OCI-LY7 (cell line): ENCODE results near the gene SPTBN4.

Experiments used
- EZH2phosphoT487 ChIP-seq: fragments of 200-600 bp; sonication (generic); IDR thresholded peaks from 2 replicates; pipeline ENCODE4 v1.6.1; 2018; ENCODE audit warnings: low read depth, borderline replicate concordance, mild to moderate bottlenecking, mixed run types, antibody characterized with exemption, low read length, moderate library complexity, mixed read lengths
- TF ChIP-seq, protein P1 (sequence below): fragments of 200-600 bp; sonication (generic); conservative IDR thresholded peaks from 2 replicates; pipeline ENCODE4 v1.5.1; 2014; ENCODE audit warnings: mild to moderate bottlenecking, antibody characterized with exemption, low read length, moderate library complexity, mixed read lengths

DNA sequence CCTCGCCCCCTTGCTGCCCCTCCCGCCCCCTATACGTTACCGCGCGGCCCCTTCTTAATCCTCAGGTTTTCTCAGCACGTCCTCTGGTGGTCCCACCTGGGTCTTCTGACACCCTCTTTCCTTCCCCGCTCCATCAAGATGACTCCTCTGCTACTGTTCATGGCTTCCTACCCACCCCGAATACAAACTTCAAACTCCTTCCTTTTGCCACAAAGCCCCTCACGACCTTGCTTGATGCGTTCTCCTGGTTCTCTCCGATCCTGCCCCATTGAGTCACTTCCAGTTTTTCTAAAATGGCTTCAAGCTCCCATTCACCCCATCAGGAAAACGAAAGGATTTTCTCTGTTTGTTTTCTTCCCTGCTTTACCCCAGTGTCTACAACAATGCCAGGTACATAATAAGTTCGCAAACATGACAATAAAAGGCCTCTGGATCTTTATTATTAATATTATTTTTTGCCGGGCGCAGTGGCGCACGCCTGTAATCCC, 21.9 kb upstream of the SPTBN4 start:
- TF ChIP-seq, protein P1, sequence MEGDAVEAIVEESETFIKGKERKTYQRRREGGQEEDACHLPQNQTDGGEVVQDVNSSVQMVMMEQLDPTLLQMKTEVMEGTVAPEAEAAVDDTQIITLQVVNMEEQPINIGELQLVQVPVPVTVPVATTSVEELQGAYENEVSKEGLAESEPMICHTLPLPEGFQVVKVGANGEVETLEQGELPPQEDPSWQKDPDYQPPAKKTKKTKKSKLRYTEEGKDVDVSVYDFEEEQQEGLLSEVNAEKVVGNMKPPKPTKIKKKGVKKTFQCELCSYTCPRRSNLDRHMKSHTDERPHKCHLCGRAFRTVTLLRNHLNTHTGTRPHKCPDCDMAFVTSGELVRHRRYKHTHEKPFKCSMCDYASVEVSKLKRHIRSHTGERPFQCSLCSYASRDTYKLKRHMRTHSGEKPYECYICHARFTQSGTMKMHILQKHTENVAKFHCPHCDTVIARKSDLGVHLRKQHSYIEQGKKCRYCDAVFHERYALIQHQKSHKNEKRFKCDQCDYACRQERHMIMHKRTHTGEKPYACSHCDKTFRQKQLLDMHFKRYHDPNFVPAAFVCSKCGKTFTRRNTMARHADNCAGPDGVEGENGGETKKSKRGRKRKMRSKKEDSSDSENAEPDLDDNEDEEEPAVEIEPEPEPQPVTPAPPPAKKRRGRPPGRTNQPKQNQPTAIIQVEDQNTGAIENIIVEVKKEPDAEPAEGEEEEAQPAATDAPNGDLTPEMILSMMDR, result peak; percentile 72
- TF ChIP-seq EZH2phosphoT487, result no peak
